HT1080 (cell line): Measurements from ENCODE around the gene PER2. TPM values are rescaled to one million over a fixed set of nuclear protein-coding genes. Genes with fewer than 3 reads are reported as not detected.
"Not testable (repeated sequence)": the region's sequence is repeated elsewhere in the genome, so short reads cannot be mapped to it uniquely, and the experiment has no call there.

Experiments used
- DNase-seq: peaks from one replicate; pipeline ENCODE4 v3.0.0-alpha.2; 2015; ENCODE audit warnings: low read depth
- total RNA-seq: library from RNA; depleted of rRNA; stranded (reverse); fragments of >200 nt; shearing (Covaris generic); gene quantifications from 2 replicates; pipeline ENCODE4 v1.2.3, GENCODE V29; 2014

Gene PER2
- total RNA-seq, 1 experiment from 2014 or later: 2.6 TPM

GRCh38 chr2:238288650-238289573, 502 bp upstream of the PER2 start:
- DNase-seq: peak; percentile 99

GRCh38 chr2:238286987-238287736, 1.2 kb downstream of the PER2 start:
- no peak for DNase-seq

DNA sequence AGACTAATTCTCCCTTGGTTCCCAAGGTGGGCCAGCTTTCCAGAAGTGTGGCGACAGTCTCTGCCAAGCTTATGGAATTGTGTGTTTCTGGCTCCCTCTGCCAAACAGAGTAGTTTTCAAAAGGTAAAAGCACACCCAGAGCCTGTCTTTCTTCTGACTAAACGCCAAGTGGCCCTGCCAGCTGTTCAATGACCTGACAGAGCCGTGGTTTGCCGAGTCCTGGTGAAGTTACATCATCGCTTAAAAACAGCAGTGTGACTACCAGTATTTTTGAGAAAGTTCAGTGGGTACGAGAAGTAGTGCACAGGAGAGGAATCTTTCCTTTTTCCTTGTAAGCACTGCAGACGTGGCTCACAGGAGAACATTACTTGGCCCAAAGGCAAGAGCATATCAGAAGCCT, 1.9 kb downstream of the PER2 start:
- DNase-seq: no peak

DNA sequence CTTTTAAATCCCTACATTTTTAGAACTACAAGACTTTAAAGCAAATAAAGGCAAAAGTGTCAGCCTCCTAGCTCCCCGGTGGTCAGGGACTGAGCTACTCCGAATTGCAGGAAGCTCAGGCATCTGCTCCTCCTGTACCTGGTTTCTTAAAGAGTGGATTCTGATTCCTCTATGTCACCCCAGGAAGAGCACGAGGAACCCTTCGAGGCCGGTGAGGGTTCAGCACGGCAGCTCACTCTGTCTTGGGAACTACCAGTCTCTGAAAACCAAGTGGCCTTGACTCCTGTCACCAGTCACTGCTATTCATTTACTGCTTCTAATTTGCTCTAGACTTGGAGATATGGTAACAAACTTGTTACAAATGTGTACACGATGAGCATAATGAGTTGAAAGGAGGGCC, 2.3 kb downstream of the PER2 start:
- no peak for DNase-seq

- DNase-seq: peak; percentile 38
Measured at GRCh38 chr2:238285653-238286082, 2.7 kb downstream of the PER2 start.

- no peak for DNase-seq
Measured at GRCh38 chr2:238284802-238285515, 3.5 kb downstream of the PER2 start.

GRCh38 chr2:238282861-238283738, 5.3 kb downstream of the PER2 start:
- no peak for DNase-seq

GRCh38 chr2:238281826-238282480, 6.5 kb downstream of the PER2 start:
- no peak for DNase-seq

DNA sequence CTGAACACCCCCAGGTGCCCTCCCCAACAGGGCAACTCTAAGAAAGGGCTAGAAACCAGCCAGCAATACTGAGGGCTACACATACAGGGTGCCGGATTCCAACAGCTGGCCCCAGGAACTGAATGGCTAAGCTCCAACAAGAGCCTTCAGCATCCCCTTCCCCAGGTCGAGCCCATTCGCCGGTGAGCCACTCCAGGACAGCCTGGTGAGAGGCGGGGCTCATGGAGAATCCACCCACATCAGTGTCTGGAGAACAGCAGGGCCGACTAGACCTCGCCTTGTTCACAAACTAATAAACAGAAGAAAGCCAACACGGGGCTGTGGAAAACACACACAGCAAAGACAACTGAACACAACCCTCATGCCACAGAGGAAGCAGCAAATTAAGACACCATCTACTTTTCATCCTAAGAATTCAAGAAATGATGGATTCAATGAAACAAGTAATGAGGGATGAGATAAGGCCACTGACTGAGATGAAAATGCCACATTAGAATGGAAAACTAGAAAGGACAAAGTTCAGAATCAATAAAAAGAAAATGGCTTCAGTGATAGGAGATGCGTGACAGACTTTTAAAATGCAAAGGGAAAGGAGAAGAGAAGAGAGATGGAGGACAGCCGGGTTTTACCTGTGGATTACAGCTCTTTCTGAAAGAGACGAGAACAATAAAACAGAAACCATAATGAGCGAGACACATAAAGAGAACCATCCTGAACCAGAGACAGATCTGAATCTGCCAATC, 8.2 kb downstream of the PER2 start:
- no peak for DNase-seq

DNA sequence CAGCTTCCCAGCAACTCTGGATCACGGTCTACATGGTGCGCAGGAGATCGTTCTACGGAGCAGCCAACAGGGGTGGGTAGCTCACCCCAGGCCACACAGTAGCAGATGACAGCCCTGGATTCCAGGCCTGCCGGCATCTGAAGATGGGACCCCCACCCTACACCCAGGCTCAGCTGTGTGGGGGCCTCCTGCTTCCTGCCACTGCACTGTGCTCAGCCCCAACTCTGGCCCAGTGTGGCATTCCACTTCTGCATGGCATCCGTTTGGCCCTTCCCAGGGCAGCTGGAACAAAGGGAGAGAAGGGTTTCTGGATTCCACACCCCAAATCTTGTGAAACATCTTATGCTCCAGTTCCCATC, 9.1 kb downstream of the PER2 start:
- no peak for DNase-seq

- no peak for DNase-seq
Measured at GRCh38 chr2:238278626-238279323, 9.6 kb downstream of the PER2 start.

DNA sequence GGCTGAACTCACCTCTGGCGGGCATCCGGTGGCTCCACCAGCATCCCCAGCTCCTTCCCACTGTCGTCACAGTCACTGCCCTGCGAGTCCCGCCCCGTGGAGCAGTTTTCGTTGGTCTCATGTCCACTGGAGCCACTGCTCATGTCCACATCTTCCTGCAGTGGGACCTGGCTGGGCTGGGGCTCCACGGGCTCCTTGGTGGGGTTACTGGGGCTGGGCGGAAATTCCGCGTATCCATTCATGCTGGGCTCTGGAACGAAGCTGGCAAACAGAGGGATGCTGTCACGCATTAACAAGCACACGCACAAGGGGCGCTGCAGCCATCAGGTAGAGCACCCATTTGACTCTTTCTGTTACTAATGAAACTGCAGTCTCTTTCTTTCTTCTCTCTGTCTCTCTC, 10.7 kb downstream of the PER2 start:
- DNase-seq: no peak

- DNase-seq: no peak
Measured at GRCh38 chr2:238274152-238274865, 14.1 kb downstream of the PER2 start.

GRCh38 chr2:238273433-238273832, 15.0 kb downstream of the PER2 start:
- not testable (repeated sequence) for DNase-seq

DNA sequence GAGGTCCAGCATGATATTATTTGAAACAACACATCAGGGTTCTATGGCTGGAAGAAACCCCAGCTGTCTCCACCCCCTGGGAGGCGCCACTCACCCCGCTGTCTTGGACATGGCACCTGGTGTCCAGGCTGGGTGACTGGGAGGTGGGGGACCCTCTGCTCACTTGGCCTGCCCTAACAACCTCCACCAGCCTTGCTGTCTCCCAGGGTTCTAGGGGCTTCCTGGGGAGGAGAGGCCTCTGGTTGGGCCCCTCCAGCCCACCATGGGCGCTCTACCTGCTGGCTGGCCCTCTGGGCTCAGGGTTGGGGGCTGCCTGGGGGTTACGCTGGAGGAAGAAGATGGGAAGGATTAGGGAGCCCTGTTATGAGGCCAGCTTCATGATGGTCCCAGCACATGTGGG, 16.3 kb downstream of the PER2 start:
- DNase-seq: no peak

DNA sequence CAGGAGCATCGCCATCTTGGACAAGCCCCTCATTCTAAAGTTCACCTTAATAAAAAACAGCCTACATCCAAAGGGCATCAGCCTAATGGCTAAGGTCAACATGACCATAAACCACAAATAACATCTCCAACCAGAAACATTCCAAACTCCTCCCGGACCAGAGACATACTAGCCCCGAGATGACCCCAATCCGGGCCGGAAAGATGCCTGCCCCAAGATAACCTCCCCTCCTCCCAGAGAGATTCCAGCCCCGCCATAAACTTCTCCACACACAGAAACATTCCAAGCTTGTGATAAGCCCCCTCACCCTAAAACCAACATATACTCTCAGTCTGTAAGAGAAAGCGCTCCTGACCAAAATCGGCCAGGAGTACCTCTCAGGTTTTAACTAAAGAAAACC, 16.7 kb downstream of the PER2 start:
- DNase-seq: not testable (repeated sequence)

- DNase-seq: no peak
Measured at GRCh38 chr2:238271061-238271554, 17.3 kb downstream of the PER2 start.

- no peak for DNase-seq
Measured at GRCh38 chr2:238270606-238271005, 17.8 kb downstream of the PER2 start.
